ENCODE measurements around the gene ERBIN.

The ERBIN gene

GRCh38 chr5:65933295-65933694 is 6.9 kb downstream of the ERBIN start:
- no peak overlapping the region for H3K4me3 ChIP-seq (replicated peaks; ENCODE audit: low read depth, low read length)
- TF ChIP-seq CTCF (IDR thresholded peaks at IDR 0.05; ENCODE audit: low read depth, low read length, missing control alignments), result no peak
- DNase-seq (ENCODE audit: extremely low read depth, low read depth), result no peak

GRCh38 chr5:65938256-65938655 is 11.9 kb downstream of the ERBIN start:
- no peak for TF ChIP-seq CTCF (IDR thresholded peaks at IDR 0.05; ENCODE audit: low read depth, low read length, missing control alignments)
- H3K4me3 ChIP-seq (replicated peaks; ENCODE audit: low read depth, low read length), result no peak overlapping the region
- DNase-seq (ENCODE audit: extremely low read depth, low read depth), result no peak

- H3K4me3 ChIP-seq (replicated peaks; ENCODE audit: low read depth, low read length), result no peak overlapping the region
- DNase-seq (ENCODE audit: extremely low read depth, low read depth), result no peak
- TF ChIP-seq CTCF (IDR thresholded peaks at IDR 0.05; ENCODE audit: low read depth, low read length, missing control alignments), result no peak
Observed at GRCh38 chr5:65943771-65944170, 17.4 kb downstream of the ERBIN start.

- H3K4me3 ChIP-seq (replicated peaks; ENCODE audit: low read depth, low read length), result no peak overlapping the region
- DNase-seq (ENCODE audit: extremely low read depth, low read depth), result no peak
- TF ChIP-seq CTCF (IDR thresholded peaks at IDR 0.05; ENCODE audit: low read depth, low read length, missing control alignments), result no peak
Observed at GRCh38 chr5:65946198-65946745, 19.9 kb downstream of the ERBIN start.

GRCh38 chr5:65948115-65948747 is 21.9 kb downstream of the ERBIN start:
- H3K4me3 ChIP-seq (replicated peaks; ENCODE audit: low read depth, low read length), result no peak overlapping the region
- DNase-seq (ENCODE audit: extremely low read depth, low read depth), result no peak
- TF ChIP-seq CTCF (IDR thresholded peaks at IDR 0.05; ENCODE audit: low read depth, low read length, missing control alignments), result no peak

- no peak overlapping the region for H3K4me3 ChIP-seq (replicated peaks; ENCODE audit: low read depth, low read length)
- TF ChIP-seq CTCF (IDR thresholded peaks at IDR 0.05; ENCODE audit: low read depth, low read length, missing control alignments), result no peak
- no peak for DNase-seq (ENCODE audit: extremely low read depth, low read depth)
Observed at GRCh38 chr5:65951330-65951729, 25.0 kb downstream of the ERBIN start.

GRCh38 chr5:65952259-65952658 is 25.9 kb downstream of the ERBIN start:
- no peak overlapping the region for H3K4me3 ChIP-seq (replicated peaks; ENCODE audit: low read depth, low read length)
- DNase-seq (ENCODE audit: extremely low read depth, low read depth), result no peak
- TF ChIP-seq CTCF (IDR thresholded peaks at IDR 0.05; ENCODE audit: low read depth, low read length, missing control alignments), result no peak

All from HFF-Myc (cell line).